K562 (cell line): Measurements from ENCODE around the gene PSMC3IP. TPM values are rescaled to one million over a fixed set of nuclear protein-coding genes. Genes with fewer than 3 reads are reported as not detected.
"Not testable (repeated sequence)": the region's sequence is repeated elsewhere in the genome, so short reads cannot be mapped to it uniquely, and the experiment has no call there.

Experiments
- ATAC-seq: fragments of 200-7000 bp; cut with Tn5 transposase; 3 replicates; pipeline ENCODE4 v1.9.1; 2020; ENCODE audit warnings: moderate library complexity
- BruUV-seq: library from RNA; stranded (reverse); fragments of 400-500 nt; replicated peaks from 2 replicates; lab custom pipeline; 2021; lab: Mats Ljungman, UMichigan
- CTCF ChIA-PET: fragments of 300-600 bp; formaldehyde crosslinking; extraction: SDS; loops from one replicate; lab custom pipeline; 2021; ENCODE audit warnings: low intra/inter-chr PET ratio; lab: Yijun Ruan, JAX
- POLR2A ChIA-PET: fragments of 300-600, 350-650 bp; sonication (Branson Sonifier 250); formaldehyde crosslinking; extraction: SDS; loops from one replicate; lab custom pipeline; 2021; ENCODE audit warnings: antibody characterized with exemption, inconsistent platforms; lab: Yijun Ruan, JAX
- DNase-seq, 4 experiments: peaks; one replicate each; pipeline versions ENCODE4 v3.0.0 to v3.0.0-alpha.2; 2011 to 2018; ENCODE audit warnings: low spot score in 3 of 4, mixed read lengths in 3 of 4; ENCODE audit errors: extremely low read depth in 1 of 4
- FAIRE-seq: peaks from 2 replicates; lab custom pipeline; 2011; peaks lifted over from hg19 to GRCh38; lab: Jason Lieb, UNC
- H2AFZ ChIP-seq: 2 replicates; pipeline ENCODE4 v1.6.0; 2011; ENCODE audit warnings: low read depth, low read length, control low read depth, inconsistent platforms
- H3K27ac ChIP-seq: fragments of 200-600 bp; 3 replicates; pipeline ENCODE4 v1.8.0; 2011; ENCODE audit warnings: low read depth, mild to moderate bottlenecking, control low read depth, inconsistent platforms, low read length, moderate library complexity, mixed read lengths; ENCODE audit errors: extremely low read depth
- H3K27me3 ChIP-seq, 2 experiments: fragments of 300-600 bp in 1 of 2; 2 replicates in 1 of 2; 3 replicates in 1 of 2; pipeline versions ENCODE4 v1.6.0 to v1.8.0; 2011; ENCODE audit warnings: inconsistent platforms in 2 of 2, low read length in 2 of 2, mild to moderate bottlenecking in 1 of 2, mixed read lengths in 1 of 2, moderate library complexity in 1 of 2; ENCODE audit not compliant: control insufficient read depth in 2 of 2, insufficient read depth in 2 of 2
- H3K36me3 ChIP-seq: fragments of 300-600 bp; 3 replicates; pipeline ENCODE4 v1.8.0; 2011; ENCODE audit warnings: mild to moderate bottlenecking, low read length, inconsistent platforms; ENCODE audit not compliant: control insufficient read depth, insufficient read depth
- H3K4me1 ChIP-seq, 2 experiments: fragments of 200-600 bp in 1 of 2; replicated peaks in 1 of 2; 2 replicates in 1 of 2; 3 replicates in 1 of 2; pipeline versions ENCODE4 v1.5.1 to v1.8.0; 2011; ENCODE audit warnings: inconsistent platforms in 2 of 2, low read length in 2 of 2, mild to moderate bottlenecking in 1 of 2, mixed read lengths in 1 of 2, moderate library complexity in 1 of 2; ENCODE audit not compliant: control insufficient read depth in 2 of 2, insufficient read depth in 2 of 2
- H3K4me2 ChIP-seq: 2 replicates; pipeline ENCODE4 v1.6.1; 2011; ENCODE audit warnings: low read length, control low read depth, inconsistent platforms, mixed read lengths; ENCODE audit not compliant: insufficient read depth
- H3K4me3 ChIP-seq: fragments of 200-600 bp; sonication (generic), shearing (Covaris generic); 2 replicates; pipeline ENCODE4 v1.5.1; 2016; ENCODE audit warnings: control low read depth, inconsistent platforms
- H3K79me2 ChIP-seq: fragments of 200-600 bp; 3 replicates; pipeline ENCODE4 v1.8.0; 2011; ENCODE audit warnings: low read length, inconsistent platforms; ENCODE audit not compliant: control insufficient read depth, insufficient read depth
- H3K9ac ChIP-seq, 2 experiments: 2 replicates each; pipeline versions ENCODE4 v1.6.0 to v1.6.1; 2011; ENCODE audit warnings: low read depth in 2 of 2, low read length in 2 of 2, control low read depth in 1 of 2, inconsistent platforms in 1 of 2, mild to moderate bottlenecking in 1 of 2, mixed read lengths in 1 of 2; ENCODE audit not compliant: insufficient read depth in 1 of 2
- H3K9me1 ChIP-seq: one replicate; pipeline ENCODE4 v1.6.0; 2011; ENCODE audit warnings: inconsistent platforms, mild to moderate bottlenecking, low read length, moderate library complexity; ENCODE audit not compliant: control insufficient read depth, insufficient read depth
- H3K9me3 ChIP-seq: replicated peaks from 2 replicates; pipeline ENCODE4 v1.5.1; 2011; ENCODE audit warnings: low read depth, low read length, inconsistent platforms; ENCODE audit not compliant: control insufficient read depth, insufficient read depth
- H4K20me1 ChIP-seq: replicated peaks from 2 replicates; pipeline ENCODE4 v1.6.1; 2011; ENCODE audit warnings: low read length, inconsistent platforms, mixed read lengths; ENCODE audit not compliant: control insufficient read depth, insufficient read depth
- POLR2G ChIP-seq: fragments of 200-400 bp; formaldehyde crosslinking; IDR thresholded peaks from 2 replicates; pipeline ENCODE4 v1.6.1; 2017; ENCODE audit warnings: low read depth, mild to moderate bottlenecking, antibody characterized with exemption, low read length, moderate library complexity
- ZNF121 ChIP-seq: sonication (generic); formaldehyde crosslinking; conservative IDR thresholded peaks from 2 replicates; pipeline ENCODE4 v1.8.0; 2022; ENCODE audit warnings: missing genetic modification reagents
- WGBS: fragments of 100-300 bp; shearing (Covaris generic); methylation state at CpG from one replicate; pipeline ENCODE4 v1.1.6; 2016; ENCODE audit warnings: low coverage, mixed read lengths; ENCODE audit not compliant: insufficient coverage; ENCODE audit errors: missing lambda C conversion rate; 5-methylcytosine and 5-hydroxymethylcytosine counted together
- in situ Hi-C: fragments of 300-500 bp; cut with MboI; formaldehyde crosslinking; loops from 4 replicates; pipeline ENCODE4 v1.15.0; 2018; ENCODE audit warnings: inconsistent platforms, mixed read lengths
- intact Hi-C: fragments of 100-400 bp; cut with micrococcal nuclease; formaldehyde crosslinking; loops from 2 replicates; pipeline ENCODE4 v1.14.2; 2022
- polyA plus RNA-seq, 8 experiments: library from polyadenylated mRNA; depleted of rRNA in 4 of 8; stranded (reverse) in 5 of 8; unstranded in 3 of 8; fragments of >200 nt; fragmentation: Nextera tagmentation in 2 of 8; fragmentation: Illumina TruSeq in 1 of 8; extraction: Ambion mirVana in 2 of 8; extraction: Trizol in 1 of 8; gene quantifications; 2 replicates each; pipeline versions ENCODE4 v1.2.1 to v1.2.3, GENCODE V29; 2011 to 2014; ENCODE audit warnings: inconsistent platforms in 1 of 8, missing spikeins in 1 of 8
- total RNA-seq, 7 experiments: library from RNA; depleted of rRNA in 6 of 7; stranded (reverse); fragments of >200 nt in 6 of 7; fragmentation: Illumina TruSeq in 2 of 7; extraction: Trizol in 2 of 7; gene quantifications; 2 replicates each; pipeline versions ENCODE4 v1.2.1 to v1.2.3, GENCODE V29; 2011 to 2021; ENCODE audit warnings: low replicate concordance in 1 of 7

The PSMC3IP gene
- total and polyA plus RNA-seq, 9 of the 15 experiments (the other 6 are each of a cell fraction or from before 2014, with no cell fraction given), result 13.8 to 65.6 (median 32.8) TPM

GRCh38 chr17:42540558-42540957, 37.0 kb downstream of the PSMC3IP start:
- H3K4me3 ChIP-seq, FAIRE-seq, H2AFZ ChIP-seq, H3K27ac ChIP-seq, CTCF ChIA-PET, H3K4me2 ChIP-seq, H3K9ac ChIP-seq, DNase-seq, H3K27me3 ChIP-seq, ATAC-seq, BruUV-seq, H3K9me3 ChIP-seq, H4K20me1 ChIP-seq, H3K9me1 ChIP-seq, intact Hi-C loops, in situ Hi-C loops: not testable (repeated sequence)
- Histone ChIP-seq H3K4me1 (peaks cover 15 to 41% of the 10 kb centered on the region in 2 experiments; a peak in 4 of 5 replicates), H3K79me2 (peaks cover 16% of the 10 kb centered on the region), H3K36me3 (peaks cover 40% of the 10 kb centered on the region; the same call in 2 of the 3 replicates)
- POLR2A ChIA-PET, result interaction anchor here (0.6 to 1.5 kb wide), 2 partner anchors 21 to 26 kb away, joined by 3 read pairs; no protein-coding TSS in a partner anchor
- WGBS, result 89% methylated on average over 2 of the region's 4 CpGs

GRCh38 chr17:42538482-42538881, 39.0 kb downstream of the PSMC3IP start:
- POLR2A ChIA-PET, result interaction anchor here (1.6 kb wide), 1 partner anchor 16 kb away, joined by 4 read pairs; no protein-coding TSS in a partner anchor
- H4K20me1 ChIP-seq, result no peaks in the 10 kb centered on the region; the same call in 1 of the 2 replicates
- TF ChIP-seq ZNF121 (CRISPR knock-in tag) (no peak), POLR2G (0 out of 2 replicates have a peak, but pooled peaks have one; percentile 26)

More at GRCh38 chr17:42538482-42538881, 39.0 kb downstream of the PSMC3IP start:
- no peak overlapping the region for H3K4me2 ChIP-seq
- no peaks in the 10 kb centered on the region for H3K27me3 ChIP-seq
- in situ Hi-C loops, result no loop called here
- intact Hi-C loops, result no loop called here
- WGBS, result 95% methylated on average over 14 of the region's 14 CpGs
- H2AFZ ChIP-seq, result no peak overlapping the region
- peaks cover 23 to 49% of the 10 kb centered on the region in 2 experiments; a peak in 4 of 5 replicates for H3K4me1 ChIP-seq
- no peak for DNase-seq
- no peak for FAIRE-seq
- H3K9me1 ChIP-seq, result no peaks in the 10 kb centered on the region
- H3K9ac ChIP-seq, result peak overlapping the region in 1 of 2 experiments; percentile 70; a peak in 1 of 4 replicates
- peaks cover 17% of the 10 kb centered on the region for H3K79me2 ChIP-seq
- BruUV-seq, result no TSS peak
- H3K4me3 ChIP-seq, result no peak overlapping the region
- peaks cover 34% of the 10 kb centered on the region; the same call in 2 of the 3 replicates for H3K36me3 ChIP-seq
- CTCF ChIA-PET, result no interaction called here
- no peaks in the 10 kb centered on the region for H3K9me3 ChIP-seq
- no peak overlapping the region for H3K27ac ChIP-seq
- ATAC-seq, result no peak
